Natural killer cell (primary cell): ENCODE data around the gene SPRING1. TPM values are rescaled to one million over a fixed set of nuclear protein-coding genes. Genes with fewer than 3 reads are reported as not detected.

Source experiments
- ATAC-seq, 3 donors: fragments of 150-1000 bp in 2 of 3; fragments of 200-7000 bp in 1 of 3; cut with Tn5 transposase; 1 replicate in 1 of 3; 2 replicates in 2 of 3; pipeline ENCODE4 v1.10.0; 2021; ENCODE audit warnings: mild to moderate bottlenecking in 2 of 3, moderate library complexity in 2 of 3
- DNase-seq, 2 donors: peaks; one replicate each; pipeline versions ENCODE4 v3.0.0 to v3.0.0-alpha.2; 2013 to 2021; ENCODE audit warnings: mixed read lengths in 1 of 2
- H3K27ac ChIP-seq: one replicate; pipeline ENCODE4 v1.5.1; 2013; ENCODE audit warnings: mild to moderate bottlenecking, low read length
- H3K27me3 ChIP-seq: one replicate; pipeline ENCODE4 v1.6.1; 2013; ENCODE audit warnings: low read length; ENCODE audit not compliant: control insufficient read depth, insufficient read depth
- H3K36me3 ChIP-seq: one replicate; pipeline ENCODE4 v1.6.1; 2013; ENCODE audit warnings: low read length; ENCODE audit not compliant: control insufficient read depth, insufficient read depth
- H3K4me1 ChIP-seq: one replicate; pipeline ENCODE4 v1.6.1; 2013; ENCODE audit warnings: low read length; ENCODE audit not compliant: control insufficient read depth, insufficient read depth
- H3K4me3 ChIP-seq: one replicate; pipeline ENCODE4 v1.5.1; 2013; ENCODE audit warnings: low read length
- H3K9me3 ChIP-seq: one replicate; pipeline ENCODE4 v1.6.1; 2013; ENCODE audit warnings: low read length; ENCODE audit not compliant: control insufficient read depth, insufficient read depth
- H3K27ac Mint-ChIP-seq, 2 donors: one replicate each; pipeline ENCODE4 v1.8.0; 2022; ENCODE audit warnings: mild to moderate bottlenecking in 2 of 2, mixed read lengths in 2 of 2, moderate library complexity in 1 of 2
- H3K27me3 Mint-ChIP-seq, 2 donors: one replicate each; pipeline ENCODE4 v1.8.0; 2022; ENCODE audit warnings: low read depth in 2 of 2, mixed read lengths in 2 of 2
- H3K36me3 Mint-ChIP-seq: one replicate; pipeline ENCODE4 v1.8.0; 2022; ENCODE audit warnings: mixed read lengths
- H3K4me1 Mint-ChIP-seq, 2 donors: one replicate each; pipeline ENCODE4 v1.8.0; 2022; ENCODE audit warnings: mixed read lengths in 2 of 2
- H3K4me3 Mint-ChIP-seq: one replicate; pipeline ENCODE4 v1.8.0; 2022; ENCODE audit warnings: mild to moderate bottlenecking, moderate library complexity, mixed read lengths
- H3K9me3 Mint-ChIP-seq, 2 donors: one replicate each; pipeline ENCODE4 v1.8.0; 2022; ENCODE audit warnings: mixed read lengths in 2 of 2
- WGBS: methylation state at CpG from one replicate; pipeline ENCODE4 v1.1.7; 2013; ENCODE audit warnings: missing lambda C conversion rate; ENCODE audit not compliant: insufficient coverage; 5-methylcytosine and 5-hydroxymethylcytosine counted together
- intact Hi-C: fragments of 100-400 bp; cut with micrococcal nuclease; formaldehyde crosslinking; loops from one replicate; pipeline ENCODE4 v1.14.2; 2022
- total RNA-seq, 4 donors: library from RNA; stranded (reverse); fragments of 120-200 nt in 1 of 4; gene quantifications; one replicate each; pipeline versions ENCODE4 v1.2.3 to v1.2.4, GENCODE V29; 2013 to 2022
- TF ChIP-seq, protein P1 (sequence below): fragments of 200-600 bp; IDR thresholded peaks from one replicate; pipeline ENCODE4 v1.8.0; 2022; ENCODE audit warnings: antibody characterized with exemption

SPRING1 gene
- total RNA-seq, 3 donors from 2014 or later (not counting 1 experiment from before 2014, with no cell fraction given), result 24.4 to 37.2 (median 30.4) TPM

DNA sequence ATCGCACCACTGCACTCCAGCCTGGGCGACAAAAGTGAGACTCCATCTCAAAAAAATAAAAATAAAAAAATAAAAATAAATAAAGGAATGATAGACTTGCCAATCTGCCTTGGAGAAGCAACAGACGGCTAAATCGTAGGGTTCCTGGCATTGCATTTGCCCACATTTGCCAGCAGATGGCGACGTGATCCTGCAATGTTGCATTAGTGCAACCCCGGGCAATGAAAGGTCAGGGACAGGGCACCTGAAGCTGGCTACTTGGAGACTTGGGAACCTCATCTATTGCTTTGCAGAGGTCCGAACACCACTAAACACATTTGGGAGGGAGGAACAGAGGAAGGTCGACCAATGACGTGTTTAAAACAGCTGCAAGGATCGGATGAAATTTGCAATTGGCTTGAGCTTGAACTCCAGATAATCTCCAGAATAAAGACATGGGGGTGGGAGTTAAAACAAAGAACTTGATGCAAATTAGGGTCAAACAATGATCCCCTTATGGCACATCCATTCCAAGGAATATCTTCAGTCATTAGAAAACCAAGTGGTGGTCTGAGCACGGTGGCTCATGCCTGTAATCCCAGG, 34.6 kb downstream of the SPRING1 start:
- 31% methylated on average over 10 of the region's 12 CpGs for WGBS
- Mint-ChIP-seq H3K4me1 (peaks cover 6% of the 10 kb centered on the region in 2 donors), H3K36me3 (no peaks in the 10 kb centered on the region), H3K27me3 (peaks cover 3 to 13% of the 10 kb centered on the region in 2 donors), H3K9me3 (no peaks in the 10 kb centered on the region), H3K27ac (no peak overlapping the region), H3K4me3 (no peak overlapping the region)
- Histone ChIP-seq H3K27ac (no peak overlapping the region), H3K36me3 (no peaks in the 10 kb centered on the region), H3K27me3 (no peaks in the 10 kb centered on the region), H3K4me3 (no peak overlapping the region), H3K4me1 (peaks cover under 1% of the 10 kb centered on the region), H3K9me3 (no peaks in the 10 kb centered on the region)
- DNase-seq (peak; percentile 49 to 83), ATAC-seq (peak; percentile 72 to 86 (median 78))
- TF ChIP-seq, protein P1, sequence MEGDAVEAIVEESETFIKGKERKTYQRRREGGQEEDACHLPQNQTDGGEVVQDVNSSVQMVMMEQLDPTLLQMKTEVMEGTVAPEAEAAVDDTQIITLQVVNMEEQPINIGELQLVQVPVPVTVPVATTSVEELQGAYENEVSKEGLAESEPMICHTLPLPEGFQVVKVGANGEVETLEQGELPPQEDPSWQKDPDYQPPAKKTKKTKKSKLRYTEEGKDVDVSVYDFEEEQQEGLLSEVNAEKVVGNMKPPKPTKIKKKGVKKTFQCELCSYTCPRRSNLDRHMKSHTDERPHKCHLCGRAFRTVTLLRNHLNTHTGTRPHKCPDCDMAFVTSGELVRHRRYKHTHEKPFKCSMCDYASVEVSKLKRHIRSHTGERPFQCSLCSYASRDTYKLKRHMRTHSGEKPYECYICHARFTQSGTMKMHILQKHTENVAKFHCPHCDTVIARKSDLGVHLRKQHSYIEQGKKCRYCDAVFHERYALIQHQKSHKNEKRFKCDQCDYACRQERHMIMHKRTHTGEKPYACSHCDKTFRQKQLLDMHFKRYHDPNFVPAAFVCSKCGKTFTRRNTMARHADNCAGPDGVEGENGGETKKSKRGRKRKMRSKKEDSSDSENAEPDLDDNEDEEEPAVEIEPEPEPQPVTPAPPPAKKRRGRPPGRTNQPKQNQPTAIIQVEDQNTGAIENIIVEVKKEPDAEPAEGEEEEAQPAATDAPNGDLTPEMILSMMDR, result peak; percentile 96
- intact Hi-C loops, result loop anchor here (1.0 to 10.0 kb wide), 4 partner anchors 213 to 881 kb away; no protein-coding TSS in a partner anchor

DNA sequence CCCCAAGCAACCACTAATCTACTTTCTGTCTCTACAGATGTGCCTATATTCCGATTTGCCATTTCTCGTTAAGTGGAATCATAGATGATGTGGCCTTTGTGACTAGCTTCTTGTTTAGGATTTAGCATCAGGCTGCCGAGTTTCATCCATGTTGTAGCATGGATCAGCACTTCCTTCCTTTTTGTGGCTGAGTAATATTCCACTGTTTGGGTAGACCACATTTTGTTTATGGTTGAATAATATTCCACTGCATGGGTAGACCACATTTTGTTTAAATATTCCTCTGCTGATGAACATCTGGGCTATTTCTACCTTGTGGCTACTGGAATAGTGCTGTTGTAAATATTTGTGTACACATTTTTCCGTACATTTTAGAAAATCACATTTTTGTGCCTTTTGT, 36.4 kb downstream of the SPRING1 start:
- Mint-ChIP-seq H3K4me3 (no peak overlapping the region), H3K27me3 (peaks cover 6 to 13% of the 10 kb centered on the region in 2 donors), H3K27ac (no peak overlapping the region), H3K9me3 (no peaks in the 10 kb centered on the region), H3K36me3 (no peaks in the 10 kb centered on the region), H3K4me1 (peaks cover 5% of the 10 kb centered on the region in 2 donors)
- no peak overlapping the region for H3K27ac ChIP-seq
- no peak for ATAC-seq
- intact Hi-C loops, result loop anchor here (5.0 to 10.0 kb wide), 2 partner anchors 326 to 883 kb away; no protein-coding TSS in a partner anchor
- no peak overlapping the region for H3K4me3 ChIP-seq
- DNase-seq, result no peak
- TF ChIP-seq, protein P1, result no peak
- WGBS, result 89% methylated on average over 4 of the region's 4 CpGs
- no peaks in the 10 kb centered on the region for H3K9me3 ChIP-seq
- H3K27me3 ChIP-seq, result no peaks in the 10 kb centered on the region
- no peaks in the 10 kb centered on the region for H3K36me3 ChIP-seq
- no peaks in the 10 kb centered on the region for H3K4me1 ChIP-seq

DNA sequence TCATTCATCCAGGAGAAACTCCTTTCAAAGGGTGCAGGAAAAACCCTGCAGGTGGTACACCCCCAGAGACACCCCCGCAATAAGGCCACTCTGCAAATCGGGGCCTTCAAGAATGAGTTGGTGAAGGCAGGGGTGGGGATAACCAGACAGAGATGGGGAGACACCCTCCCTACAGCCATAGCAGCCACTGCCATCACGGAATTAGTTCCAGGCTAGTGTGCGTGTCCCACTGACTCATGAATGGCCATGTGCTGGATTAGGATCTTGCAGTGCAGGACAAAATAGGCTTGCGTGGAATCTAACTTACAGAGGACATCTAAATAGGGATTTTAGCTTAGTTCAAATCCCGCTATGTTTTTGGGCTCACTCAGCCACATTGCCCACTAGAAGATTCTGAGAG, 37.8 kb downstream of the SPRING1 start:
- Histone ChIP-seq H3K27ac (no peak overlapping the region), H3K27me3 (no peaks in the 10 kb centered on the region), H3K36me3 (no peaks in the 10 kb centered on the region), H3K4me3 (no peak overlapping the region), H3K9me3 (no peaks in the 10 kb centered on the region), H3K4me1 (no peaks in the 10 kb centered on the region)
- no peaks in the 10 kb centered on the region for H3K36me3 Mint-ChIP-seq
- 90% methylated on average over 6 of the region's 6 CpGs for WGBS
- TF ChIP-seq, protein P1, result no peak
- ATAC-seq (no peak), DNase-seq (no peak)
- H3K9me3 Mint-ChIP-seq, result no peaks in the 10 kb centered on the region
- no peak overlapping the region for H3K4me3 Mint-ChIP-seq
- H3K4me1 Mint-ChIP-seq, result peaks cover 5% of the 10 kb centered on the region in 2 donors
- intact Hi-C loops, result loop anchor here (5.0 to 10.0 kb wide), 2 partner anchors 327 to 885 kb away; no protein-coding TSS in a partner anchor
- H3K27me3 Mint-ChIP-seq, result peaks cover 13 to 24% of the 10 kb centered on the region in 2 donors
- H3K27ac Mint-ChIP-seq, result no peak overlapping the region
